ENCODE measurements around the gene FARP1.
A peak's percentile ranks its signal among the peaks of the same experiment; 100 is the strongest.

Gene FARP1

GRCh38 chr13:98429531-98429930 lies 286.6 kb downstream of the FARP1 start:
- no peak for DNase-seq (ENCODE audit: low spot score)

DNA sequence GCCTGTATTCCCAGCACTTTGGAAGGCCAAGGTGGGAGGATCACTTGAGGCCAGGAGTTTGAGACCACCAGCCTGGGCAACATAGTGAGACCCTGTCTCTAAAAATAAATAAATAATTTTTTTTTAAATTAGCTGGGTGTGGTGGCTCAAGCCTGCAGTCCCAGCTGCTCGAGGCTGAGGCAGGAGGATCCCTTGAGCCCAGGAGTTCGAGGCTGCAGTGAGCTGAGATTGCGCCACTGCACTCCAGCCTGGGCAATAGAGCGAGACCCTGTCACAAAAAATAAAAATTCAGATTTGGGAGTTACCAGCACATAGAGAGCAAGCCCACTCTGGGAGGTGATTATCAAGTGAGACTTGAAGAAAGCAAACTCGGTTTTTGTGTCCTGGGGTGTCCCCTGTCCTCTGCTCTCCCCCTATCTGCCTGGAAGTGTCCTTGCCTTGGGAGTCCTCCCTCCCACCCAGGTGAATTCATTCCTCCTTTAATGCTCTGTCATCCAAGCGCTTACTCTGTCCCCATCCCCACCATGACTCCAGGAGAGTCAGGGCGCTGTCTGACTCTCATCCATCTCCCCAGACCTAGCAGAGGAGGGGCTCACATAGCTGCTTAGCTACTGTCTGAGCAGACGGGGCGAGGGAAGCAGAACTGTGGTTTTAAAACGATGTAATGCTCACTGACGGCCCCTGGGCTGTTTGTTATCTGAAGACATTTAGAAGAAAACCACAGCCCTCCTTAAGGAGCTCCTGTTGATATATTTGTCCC lies 287.3 kb downstream of the FARP1 start:
- DNase-seq (ENCODE audit: low spot score) = no peak

GRCh38 chr13:98432638-98433037 lies 289.7 kb downstream of the FARP1 start:
- no peak for DNase-seq (ENCODE audit: low spot score)

- DNase-seq (ENCODE audit: low spot score) = no peak
These were observed 290.8 kb downstream of the FARP1 start for GRCh38 chr13:98433654-98434053.

GRCh38 chr13:98434060-98434459 lies 291.2 kb downstream of the FARP1 start:
- no peak for DNase-seq (ENCODE audit: low spot score)

- no peak for DNase-seq (ENCODE audit: low spot score)
These were observed 292.5 kb downstream of the FARP1 start for GRCh38 chr13:98435376-98435775.

DNA sequence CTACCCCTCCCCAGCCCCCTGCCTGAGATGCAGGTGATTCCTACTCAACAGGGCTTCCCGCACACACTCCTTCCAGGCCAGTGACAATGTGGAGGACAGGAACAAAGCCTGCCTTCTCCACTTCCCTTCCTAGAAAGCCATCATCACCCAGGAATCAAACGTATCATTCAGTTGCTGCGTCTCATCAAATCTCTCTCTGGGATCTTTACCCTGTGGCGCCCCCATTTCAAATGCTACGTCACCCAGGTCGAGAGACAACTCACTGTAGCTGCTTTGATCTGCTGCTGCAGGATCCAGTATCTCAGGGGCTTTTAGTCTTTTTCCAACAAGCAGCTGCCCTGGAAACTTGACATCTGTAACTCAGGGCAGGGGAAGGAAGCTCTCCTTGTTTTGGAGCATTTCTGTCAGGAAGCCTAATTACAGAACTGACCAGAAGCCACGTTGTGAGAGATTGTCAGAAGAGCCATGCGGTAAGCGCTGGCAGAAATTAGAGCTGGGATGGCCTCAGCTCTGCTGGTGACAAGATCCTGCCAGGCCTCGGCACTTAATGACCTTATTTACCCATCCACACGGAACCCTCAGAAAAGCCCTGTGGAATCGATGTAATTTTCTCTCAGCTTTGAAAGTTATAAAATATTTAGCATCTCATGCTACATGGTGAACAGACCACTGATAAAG lies 293.5 kb downstream of the FARP1 start:
- DNase-seq (ENCODE audit: low spot score) = no peak

DNA sequence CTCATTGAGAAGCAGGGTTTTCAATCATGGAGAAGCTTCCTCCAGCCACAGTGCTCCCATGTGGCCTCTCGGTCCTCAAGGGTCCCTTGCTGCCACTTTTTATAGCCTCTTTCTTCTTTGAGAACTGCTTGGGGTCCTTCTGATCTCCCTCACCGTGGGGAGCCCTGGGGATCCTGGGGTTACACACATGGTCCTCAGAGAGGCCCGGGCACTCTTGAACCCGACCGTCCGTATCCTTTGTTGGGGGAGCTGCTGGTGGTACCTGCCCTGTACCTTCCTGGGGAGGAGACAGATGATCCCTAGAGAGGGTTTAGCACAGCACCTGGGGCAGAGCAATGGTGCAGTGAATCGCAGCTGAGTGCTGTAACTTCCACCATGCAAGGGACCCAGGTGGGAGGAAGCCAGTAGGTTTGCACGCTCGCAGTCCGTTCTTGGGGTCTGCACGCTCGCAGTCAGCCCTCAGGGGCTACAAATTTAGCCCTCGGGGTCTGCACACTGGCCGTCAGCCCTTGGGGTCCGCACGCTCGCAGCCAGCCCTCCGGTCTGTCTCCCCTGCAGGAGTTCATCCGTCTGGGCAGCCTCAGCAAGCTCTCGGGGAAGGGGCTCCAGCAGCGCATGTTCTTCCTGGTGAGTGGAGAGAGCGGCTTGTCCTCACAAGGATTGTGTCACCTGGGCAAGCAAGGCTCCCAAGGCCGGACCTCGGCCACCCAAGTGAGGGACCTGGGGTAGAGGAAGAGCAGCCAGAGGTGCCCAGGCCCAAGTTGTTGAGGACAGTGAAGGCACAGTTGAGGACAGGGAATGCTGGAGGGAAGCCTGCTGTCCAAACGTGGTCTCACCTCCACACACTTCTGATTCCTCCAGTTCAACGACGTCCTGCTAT lies 295.6 kb downstream of the FARP1 start:
- DNase-seq (ENCODE audit: low spot score) = no peak

DNA sequence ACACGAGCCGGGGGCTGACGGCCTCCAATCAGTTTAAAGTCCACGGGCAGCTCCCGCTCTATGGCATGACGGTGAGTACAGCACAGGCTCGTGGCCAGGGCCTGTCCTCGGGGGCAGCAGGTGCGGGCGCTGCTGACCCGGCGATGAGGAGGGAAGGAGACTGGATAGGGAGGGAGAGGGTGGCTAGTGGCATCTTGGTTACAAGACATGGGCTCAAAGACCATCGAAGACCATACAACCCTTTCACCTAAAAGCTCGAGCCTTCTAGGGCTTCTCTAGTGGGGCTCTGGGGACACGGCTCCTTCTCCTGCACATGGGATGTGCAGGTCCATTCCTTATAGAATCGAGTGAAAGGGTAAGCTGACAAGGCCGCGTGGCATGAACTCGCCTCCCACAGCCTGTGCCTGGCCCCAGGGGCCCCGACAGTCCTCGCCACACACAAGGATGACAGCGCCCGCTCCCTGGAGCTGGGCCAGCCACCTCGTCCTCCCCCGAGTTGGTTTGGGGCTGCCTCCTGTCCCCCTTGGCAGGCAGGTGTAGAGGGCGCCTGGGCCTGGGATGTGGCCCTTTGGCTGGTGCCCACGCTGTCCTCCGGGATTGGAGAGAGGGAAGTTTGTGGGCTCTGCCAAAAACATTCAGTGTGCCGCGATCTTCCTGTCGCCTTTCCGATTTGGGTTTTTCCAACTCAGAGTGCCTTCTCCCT lies 296.4 kb downstream of the FARP1 start:
- DNase-seq (ENCODE audit: low spot score) = no peak

DNA sequence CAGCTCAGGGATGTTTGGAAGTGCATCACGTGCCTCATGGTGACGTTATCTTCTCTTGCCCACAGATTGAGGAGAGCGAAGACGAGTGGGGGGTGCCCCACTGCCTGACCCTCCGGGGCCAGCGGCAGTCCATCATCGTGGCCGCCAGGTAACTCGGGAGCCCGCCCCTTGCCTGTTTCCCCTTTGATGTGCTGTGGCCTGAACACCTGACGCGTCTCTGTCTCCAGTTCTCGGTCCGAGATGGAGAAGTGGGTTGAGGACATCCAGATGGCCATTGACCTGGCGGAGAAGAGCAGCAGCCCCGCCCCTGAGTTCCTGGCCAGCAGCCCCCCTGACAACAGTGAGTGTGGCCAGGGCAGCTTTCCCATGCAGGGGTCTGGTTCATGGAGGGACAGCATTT lies 297.0 kb downstream of the FARP1 start:
- DNase-seq (ENCODE audit: low spot score) = no peak

DNA sequence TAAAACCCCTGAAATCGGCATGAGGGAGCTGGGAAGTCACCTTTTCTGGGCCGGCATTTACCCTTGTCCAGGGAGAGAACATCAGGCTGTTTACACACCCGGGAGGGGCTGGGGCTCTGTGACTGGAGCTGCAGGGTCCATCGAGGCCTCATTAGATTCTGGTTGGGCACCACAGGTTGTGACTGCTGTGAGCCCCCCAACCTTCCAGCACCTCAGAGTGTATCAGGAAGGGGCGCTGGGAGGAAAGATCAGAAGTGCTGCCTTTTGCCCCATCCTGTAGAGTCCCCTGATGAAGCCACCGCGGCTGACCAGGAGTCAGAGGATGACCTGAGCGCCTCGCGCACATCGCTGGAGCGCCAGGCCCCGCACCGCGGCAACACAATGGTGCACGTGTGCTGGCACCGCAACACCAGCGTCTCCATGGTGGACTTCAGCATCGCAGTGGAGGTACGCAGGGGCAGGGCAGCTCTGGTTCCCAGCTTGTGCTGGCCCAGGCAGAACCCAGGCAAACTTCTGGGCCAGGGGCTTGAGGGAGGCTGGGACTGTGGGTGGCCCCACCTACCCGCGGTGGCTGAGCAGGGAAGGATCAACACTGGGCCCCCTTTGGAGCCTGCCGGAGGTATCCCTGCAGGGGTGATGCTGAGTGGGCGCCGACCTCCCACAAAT lies 297.6 kb downstream of the FARP1 start:
- DNase-seq (ENCODE audit: low spot score) = no peak

- DNase-seq (ENCODE audit: low spot score) = no peak
These were observed 298.3 kb downstream of the FARP1 start for GRCh38 chr13:98441056-98441676.

GRCh38 chr13:98442391-98443230 lies 299.7 kb downstream of the FARP1 start:
- no peak for DNase-seq (ENCODE audit: low spot score)

- DNase-seq (ENCODE audit: low spot score) = no peak
These were observed 300.4 kb downstream of the FARP1 start for GRCh38 chr13:98443329-98443728.

- DNase-seq (ENCODE audit: low spot score) = no peak
These were observed 301.0 kb downstream of the FARP1 start for GRCh38 chr13:98443800-98444325.

DNA sequence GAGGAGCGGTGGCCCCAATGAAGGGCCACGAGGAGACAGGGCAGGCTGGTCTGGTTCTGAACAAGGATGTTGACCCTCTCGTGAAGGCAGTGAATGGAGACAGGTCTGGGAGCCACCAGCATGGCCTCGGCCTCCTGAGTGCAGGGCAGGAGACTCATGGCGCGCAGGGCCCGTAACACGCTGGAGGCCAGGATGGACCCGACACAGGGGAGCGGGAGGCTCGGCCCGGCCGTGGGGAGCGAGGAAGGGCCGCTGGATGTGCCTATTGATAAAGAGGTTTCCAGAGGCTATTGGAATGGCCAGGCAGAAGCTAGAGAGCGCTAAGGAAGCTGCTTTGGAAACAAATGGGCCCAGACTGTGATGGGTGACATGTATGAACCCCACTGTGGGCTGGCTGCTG lies 301.5 kb downstream of the FARP1 start:
- DNase-seq (ENCODE audit: low spot score) = no peak

DNA sequence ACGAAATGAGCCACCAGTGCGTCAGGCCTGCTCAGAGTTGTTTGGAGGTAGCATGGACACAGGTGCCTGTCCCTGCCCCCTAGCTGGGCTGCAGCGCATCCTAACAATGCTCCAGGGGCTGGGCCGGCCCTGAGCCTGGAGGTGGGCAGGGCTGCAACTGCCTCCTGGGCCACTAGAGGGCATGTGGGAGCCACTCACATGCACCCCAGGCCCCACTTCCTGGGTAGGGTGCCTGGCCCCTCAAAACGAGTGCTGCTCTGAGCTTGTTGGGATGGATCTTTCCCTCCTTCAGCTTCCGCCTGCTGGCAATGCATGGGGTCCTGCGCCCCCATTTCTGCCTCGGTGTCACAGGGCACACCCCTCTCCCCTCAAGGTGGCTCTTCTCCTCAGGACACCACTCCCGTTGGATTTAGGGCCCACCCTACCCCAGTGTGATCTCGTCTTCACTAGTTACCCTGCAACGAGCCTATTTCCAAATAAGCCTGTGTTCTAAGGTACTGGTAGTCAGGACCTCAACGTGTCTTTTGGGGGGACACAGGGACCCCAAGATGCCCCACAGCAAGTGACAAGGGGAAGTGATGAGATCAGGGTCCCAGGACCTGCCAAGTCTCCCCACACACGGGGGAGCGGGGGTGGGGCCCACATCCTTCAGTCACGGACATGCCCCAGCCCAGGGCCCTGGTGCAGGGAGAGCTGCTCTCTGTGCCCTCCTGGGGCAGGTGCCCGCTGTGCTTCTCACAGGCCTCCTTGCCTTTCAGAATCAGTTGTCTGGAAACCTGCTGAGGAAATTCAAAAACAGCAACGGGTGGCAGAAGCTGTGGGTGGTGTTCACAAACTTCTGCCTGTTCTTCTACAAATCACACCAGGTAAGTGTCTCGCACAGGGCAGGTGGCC lies 302.7 kb downstream of the FARP1 start:
- DNase-seq (ENCODE audit: low spot score) = peak; percentile 64

GRCh38 chr13:98446234-98446621 lies 303.3 kb downstream of the FARP1 start:
- no peak for DNase-seq (ENCODE audit: low spot score)

GRCh38 chr13:98447130-98447529 lies 304.2 kb downstream of the FARP1 start:
- no peak for DNase-seq (ENCODE audit: low spot score)
